Neuron (in vitro differentiated cells): ENCODE results near the gene PRKN.

Source experiments
- H2AFZ ChIP-seq: one replicate; pipeline ENCODE4 v1.6.1; 2013; ENCODE audit warnings: low read depth, mild to moderate bottlenecking, inconsistent platforms, low read length, moderate library complexity
- H3K27me3 ChIP-seq: one replicate; pipeline ENCODE4 v1.6.1; 2013; ENCODE audit warnings: low read length; ENCODE audit not compliant: insufficient read depth
- H3K36me3 ChIP-seq: one replicate; pipeline ENCODE4 v1.6.1; 2013; ENCODE audit warnings: low read length; ENCODE audit not compliant: insufficient read depth
- H3K4me1 ChIP-seq: one replicate; pipeline ENCODE4 v1.6.1; 2013; ENCODE audit warnings: low read length; ENCODE audit not compliant: insufficient read depth
- H3K4me3 ChIP-seq: 2 replicates; pipeline ENCODE4 v1.5.1; 2013; ENCODE audit warnings: mild to moderate bottlenecking, low read length, moderate library complexity
- H3K9me3 ChIP-seq: one replicate; pipeline ENCODE4 v1.6.1; 2013; ENCODE audit warnings: low read length

Gene PRKN

GRCh38 chr6:162727322-162728182 lies at the start of gene PRKN, which contains the start of gene PACRG:
TSS of gene PRKN (minus strand) at chr6:162727766.
TSS of gene PACRG (plus strand) at chr6:162727974.
- Histone ChIP-seq H3K4me3 (peak within 1 kb of the TSS; percentile 90), H3K36me3 (no peaks in the 10 kb centered on the region), H3K27me3 (no peaks in the 10 kb centered on the region), H3K9me3 (no peaks in the 10 kb centered on the region), H2AFZ (peak within 1 kb of the TSS; percentile 91), H3K4me1 (peaks cover 18% of the 10 kb centered on the region)

DNA sequence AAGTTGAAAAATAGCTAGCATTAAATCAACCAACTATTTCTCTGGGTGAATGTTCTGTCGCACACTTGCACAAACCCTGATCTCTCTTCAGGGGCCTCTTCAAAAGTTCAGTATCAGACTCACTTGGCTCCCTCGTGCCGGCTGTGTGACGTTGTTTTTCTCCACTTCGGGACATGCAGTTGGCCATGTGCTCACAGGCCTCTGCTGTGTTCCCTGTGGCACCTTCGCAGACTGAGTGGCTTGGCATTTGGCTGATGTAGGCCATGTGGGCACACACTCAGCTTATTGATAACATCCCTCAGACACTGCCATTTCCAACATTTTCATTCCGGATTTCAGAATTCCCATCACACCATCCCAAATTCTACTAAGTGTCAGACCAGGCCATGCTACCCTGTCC lies 49.5 kb upstream of the PRKN start:
- no peak overlapping the region for H2AFZ ChIP-seq
- H3K4me1 ChIP-seq: peaks cover 10% of the 10 kb centered on the region
- H3K9me3 ChIP-seq: no peaks in the 10 kb centered on the region
- H3K4me3 ChIP-seq: no peak overlapping the region
- no peaks in the 10 kb centered on the region for H3K27me3 ChIP-seq
- no peaks in the 10 kb centered on the region for H3K36me3 ChIP-seq

- Histone ChIP-seq H3K27me3 (no peaks in the 10 kb centered on the region), H3K4me3 (no peak overlapping the region), H2AFZ (no peak overlapping the region), H3K4me1 (peaks cover 15% of the 10 kb centered on the region), H3K9me3 (no peaks in the 10 kb centered on the region), H3K36me3 (no peaks in the 10 kb centered on the region)
These were observed 46.4 kb upstream of the PRKN start for GRCh38 chr6:162773996-162774395.

DNA sequence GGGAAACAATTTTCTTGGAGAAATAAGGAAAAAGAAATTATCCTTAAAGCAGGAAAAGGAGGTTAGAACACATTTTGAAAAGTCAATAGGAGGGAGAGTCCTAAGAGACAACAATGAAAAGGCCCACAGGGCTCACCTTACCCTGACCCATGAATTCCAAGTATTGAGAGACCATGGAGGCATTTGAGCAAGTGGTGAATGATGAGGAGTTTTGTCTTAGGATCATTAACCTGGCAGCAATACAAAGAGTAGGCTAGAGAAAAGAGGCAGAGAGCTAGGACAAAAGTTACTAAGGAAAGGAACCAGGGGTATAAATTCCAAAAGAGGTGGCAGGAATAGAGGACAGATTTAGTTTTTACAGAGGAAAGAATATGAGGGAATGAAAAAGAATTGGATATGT lies 44.9 kb upstream of the PRKN start:
- Histone ChIP-seq H2AFZ (no peak overlapping the region), H3K9me3 (no peaks in the 10 kb centered on the region), H3K4me1 (peaks cover 15% of the 10 kb centered on the region), H3K36me3 (no peaks in the 10 kb centered on the region), H3K4me3 (no peak overlapping the region), H3K27me3 (no peaks in the 10 kb centered on the region)

- no peaks in the 10 kb centered on the region for H3K36me3 ChIP-seq
- H3K9me3 ChIP-seq: no peaks in the 10 kb centered on the region
- no peaks in the 10 kb centered on the region for H3K27me3 ChIP-seq
- H3K4me1 ChIP-seq: peaks cover 15% of the 10 kb centered on the region
- H2AFZ ChIP-seq: no peak overlapping the region
- H3K4me3 ChIP-seq: no peak overlapping the region
These were observed 43.4 kb upstream of the PRKN start for GRCh38 chr6:162770955-162771354.

- no peaks in the 10 kb centered on the region for H3K9me3 ChIP-seq
- H3K4me3 ChIP-seq: no peak overlapping the region
- H3K4me1 ChIP-seq: peaks cover 15% of the 10 kb centered on the region
- H3K36me3 ChIP-seq: no peaks in the 10 kb centered on the region
- no peak overlapping the region for H2AFZ ChIP-seq
- H3K27me3 ChIP-seq: no peaks in the 10 kb centered on the region
These were observed 42.6 kb upstream of the PRKN start for GRCh38 chr6:162770136-162770535.

DNA sequence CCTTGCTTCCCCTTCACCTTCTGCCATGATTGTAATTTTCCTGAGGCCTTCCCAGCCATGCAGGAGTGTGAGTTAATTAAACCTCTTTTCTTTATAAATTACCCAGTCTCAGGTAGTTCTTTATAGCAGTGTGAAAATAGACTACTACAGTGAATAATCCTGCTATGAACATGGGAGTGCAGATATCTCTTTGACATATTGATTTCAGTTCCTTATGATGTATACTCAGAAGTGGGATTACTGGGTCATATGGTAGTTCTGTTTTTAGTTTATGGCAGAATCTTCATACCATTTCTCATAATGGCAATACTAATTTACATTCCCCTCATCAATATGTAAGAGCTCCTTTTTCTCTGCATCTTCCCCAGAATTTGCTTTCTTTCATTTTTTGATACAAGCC lies 26.2 kb upstream of the PRKN start:
- no peaks in the 10 kb centered on the region for H3K9me3 ChIP-seq
- no peaks in the 10 kb centered on the region for H3K36me3 ChIP-seq
- no peak overlapping the region for H2AFZ ChIP-seq
- H3K4me3 ChIP-seq: no peak overlapping the region
- no peaks in the 10 kb centered on the region for H3K4me1 ChIP-seq
- no peaks in the 10 kb centered on the region for H3K27me3 ChIP-seq

- no peak overlapping the region for H3K4me3 ChIP-seq
- no peaks in the 10 kb centered on the region for H3K9me3 ChIP-seq
- no peaks in the 10 kb centered on the region for H3K36me3 ChIP-seq
- H2AFZ ChIP-seq: no peak overlapping the region
- no peaks in the 10 kb centered on the region for H3K4me1 ChIP-seq
- no peaks in the 10 kb centered on the region for H3K27me3 ChIP-seq
These were observed 23.8 kb upstream of the PRKN start for GRCh38 chr6:162751211-162751859.

DNA sequence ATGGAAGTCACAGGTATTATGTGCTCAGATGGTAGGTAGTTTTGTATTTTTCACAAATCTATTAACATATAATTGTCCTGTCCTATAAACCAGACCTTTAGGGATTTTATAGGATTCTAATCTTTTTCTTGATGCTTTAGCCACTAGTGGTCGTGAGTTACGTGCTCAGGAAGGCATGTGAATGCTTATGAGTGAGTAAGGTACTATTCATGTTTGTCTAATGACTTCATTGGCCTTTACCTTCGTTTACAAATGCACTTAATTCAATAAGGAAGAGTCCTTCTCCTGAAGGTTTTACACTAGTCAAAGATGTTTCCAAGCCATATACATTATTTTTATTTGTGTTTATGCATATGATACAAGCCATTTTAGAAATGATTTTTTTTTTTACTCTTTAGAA lies 23.2 kb upstream of the PRKN start:
- Histone ChIP-seq H3K36me3 (no peaks in the 10 kb centered on the region), H3K4me3 (no peak overlapping the region), H3K9me3 (no peaks in the 10 kb centered on the region), H3K4me1 (no peaks in the 10 kb centered on the region), H3K27me3 (no peaks in the 10 kb centered on the region), H2AFZ (no peak overlapping the region)

DNA sequence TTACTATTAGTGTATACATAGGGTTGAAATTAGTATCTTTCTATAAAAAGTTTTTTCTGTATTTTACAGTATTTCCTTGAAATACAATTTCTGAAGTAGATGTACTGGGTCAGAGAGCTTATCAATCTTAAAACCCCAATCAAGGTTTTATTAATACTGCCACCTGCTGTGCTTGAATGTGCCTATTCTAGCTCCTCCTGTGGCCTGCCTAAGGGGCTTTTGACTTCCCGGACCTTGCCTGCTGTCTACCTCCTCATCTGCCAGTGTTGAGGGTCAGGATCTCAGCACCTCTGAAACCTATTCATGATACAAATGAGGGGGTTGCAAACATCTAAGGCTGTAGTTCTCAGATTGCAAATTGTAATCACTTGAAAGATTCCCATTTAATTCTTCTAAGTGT lies 9.4 kb upstream of the PRKN start:
- peaks cover 2% of the 10 kb centered on the region for H3K9me3 ChIP-seq

GRCh38 chr6:162733489-162733888 lies 5.9 kb upstream of the PRKN start:
- H3K4me1 ChIP-seq: peaks cover 3% of the 10 kb centered on the region

More for the DNA sequence above, 9.4 kb upstream of the PRKN start:
- Histone ChIP-seq H2AFZ (no peak overlapping the region), H3K27me3 (no peaks in the 10 kb centered on the region), H3K4me1 (no peaks in the 10 kb centered on the region), H3K36me3 (no peaks in the 10 kb centered on the region), H3K4me3 (no peak overlapping the region)

GRCh38 chr6:162730502-162730901 lies 2.9 kb upstream of the PRKN start:
- no peak overlapping the region for H3K4me3 ChIP-seq
- H3K36me3 ChIP-seq: no peaks in the 10 kb centered on the region
- H3K9me3 ChIP-seq: no peaks in the 10 kb centered on the region
- H3K27me3 ChIP-seq: no peaks in the 10 kb centered on the region
- peaks cover 14% of the 10 kb centered on the region for H3K4me1 ChIP-seq
- no peak overlapping the region for H2AFZ ChIP-seq

More at GRCh38 chr6:162733489-162733888, 5.9 kb upstream of the PRKN start:
- H3K36me3 ChIP-seq: no peaks in the 10 kb centered on the region
- H3K4me3 ChIP-seq: no peak overlapping the region
- no peaks in the 10 kb centered on the region for H3K27me3 ChIP-seq
- H3K9me3 ChIP-seq: no peaks in the 10 kb centered on the region
- no peak overlapping the region for H2AFZ ChIP-seq

- Histone ChIP-seq H3K4me3 (peak overlapping the region; percentile 90), H3K36me3 (no peaks in the 10 kb centered on the region), H2AFZ (peak overlapping the region; percentile 91), H3K27me3 (no peaks in the 10 kb centered on the region), H3K4me1 (peaks cover 14% of the 10 kb centered on the region), H3K9me3 (no peaks in the 10 kb centered on the region)
These were observed 1.1 kb upstream of the PRKN start for GRCh38 chr6:162728706-162729105.
